Tibial nerve (tissue), 4 donors: ENCODE data around the gene B4GALT5.

ENCODE experiments used
- CTCF ChIP-seq, 5 experiments: fragments of 200-600 bp in 3 of 5; fragments of 450-650 bp in 2 of 5; sonication (generic) in 3 of 5; IDR thresholded peaks; one replicate each; pipeline ENCODE4 v1.5.1; 2016 to 2019; ENCODE audit warnings: antibody characterized with exemption in 5 of 5, mild to moderate bottlenecking in 3 of 5, moderate library complexity in 2 of 5
- EP300 ChIP-seq, 2 donors: sonication (generic); formaldehyde crosslinking; IDR thresholded peaks; one replicate each; pipeline ENCODE4 v1.6.1; 2017; ENCODE audit warnings: antibody characterized with exemption in 2 of 2, mild to moderate bottlenecking in 1 of 2
- POLR2A ChIP-seq, 2 donors: fragments of 450-650 bp; IDR thresholded peaks; one replicate each; pipeline ENCODE4 v1.6.1; 2017; ENCODE audit warnings: antibody characterized with exemption in 2 of 2, mild to moderate bottlenecking in 2 of 2, moderate library complexity in 2 of 2

GRCh38 chr20:49664612-49665313, 48.9 kb downstream of the B4GALT5 start:
- TF ChIP-seq POLR2A (IDR thresholded peaks at IDR 0.05) (no peak), CTCF (IDR thresholded peaks at IDR 0.05) (no peak), EP300 (IDR thresholded peaks at IDR 0.05) (no peak)
